Smooth muscle cell (in vitro differentiated cells): Measurements from ENCODE around the gene GFOD1. TPM values are rescaled to one million over a fixed set of nuclear protein-coding genes. Genes with fewer than 3 reads are reported as not detected.

Source experiments
- DNase-seq: peaks from one replicate; lab custom pipeline; 2025; ENCODE audit not compliant: unreplicated experiment; lab: John Stamatoyannopoulos, UW
- H2AFZ ChIP-seq: fragments of 200-600 bp; sonication (generic); 2 replicates; pipeline ENCODE4 v1.6.0; 2016; ENCODE audit warnings: antibody characterized with exemption, low read depth, mild to moderate bottlenecking
- H3F3A ChIP-seq: fragments of 200-600 bp; sonication (generic); 2 replicates; pipeline ENCODE4 v1.6.0; 2017; ENCODE audit warnings: antibody characterized with exemption, low read depth
- H3K27ac ChIP-seq: fragments of 200-600 bp; sonication (generic); 2 replicates; pipeline ENCODE4 v1.5.1; 2016; ENCODE audit warnings: low read depth, mild to moderate bottlenecking
- H3K27me3 ChIP-seq: fragments of 200-600 bp; sonication (generic); 2 replicates; pipeline ENCODE4 v1.6.1; 2016; ENCODE audit warnings: low read depth, mild to moderate bottlenecking
- H3K36me3 ChIP-seq: fragments of 200-600 bp; sonication (generic); 2 replicates; pipeline ENCODE4 v1.5.1; 2016; ENCODE audit warnings: low read depth
- H3K4me1 ChIP-seq: fragments of 200-600 bp; sonication (generic); 2 replicates; pipeline ENCODE4 v1.5.1; 2016; ENCODE audit warnings: low read depth
- H3K4me2 ChIP-seq: fragments of 200-600 bp; sonication (generic); 2 replicates; pipeline ENCODE4 v1.6.0; 2016; ENCODE audit warnings: mild to moderate bottlenecking
- H3K4me3 ChIP-seq: fragments of 200-600 bp; sonication (generic); 2 replicates; pipeline ENCODE4 v1.5.1; 2016; ENCODE audit warnings: mild to moderate bottlenecking
- H3K79me2 ChIP-seq: fragments of 200-600 bp; sonication (generic); 2 replicates; pipeline ENCODE4 v1.6.0; 2016; ENCODE audit warnings: low read depth, mild to moderate bottlenecking
- H3K9ac ChIP-seq: fragments of 200-600 bp; sonication (generic); 2 replicates; pipeline ENCODE4 v1.6.0; 2016; ENCODE audit warnings: low read depth
- H3K9me3 ChIP-seq: fragments of 200-600 bp; sonication (generic); replicated peaks from 2 replicates; pipeline ENCODE4 v1.5.1; 2016; ENCODE audit warnings: low read depth
- H4K20me1 ChIP-seq: fragments of 200-600 bp; sonication (generic); 2 replicates; pipeline ENCODE4 v1.6.0; 2016; ENCODE audit warnings: low read depth
- CTCF ChIP-seq: fragments of 200-600 bp; sonication (generic); IDR thresholded peaks from 2 replicates; pipeline ENCODE4 v1.5.1; 2017; ENCODE audit warnings: borderline replicate concordance, mild to moderate bottlenecking, antibody characterized with exemption; ENCODE audit not compliant: insufficient read depth, poor library complexity, severe bottlenecking
- WGBS: methylation state at CpG from one replicate; pipeline ENCODE4 v1.1.7; 2016; ENCODE audit warnings: low lambda C conversion rate; 5-methylcytosine and 5-hydroxymethylcytosine counted together
- polyA plus RNA-seq: library from polyadenylated mRNA; unstranded; fragments of >200 nt; fragmentation: Nextera tagmentation; extraction: Ambion mirVana; gene quantifications from 2 replicates; pipeline ENCODE4 v1.2.1, GENCODE V29; 2016
- total RNA-seq: library from RNA; depleted of rRNA; stranded (reverse); fragments of >200 nt; gene quantifications from 2 replicates; pipeline ENCODE4 v1.2.3, GENCODE V29; 2014

The GFOD1 gene
- total and polyA plus RNA-seq, 2 experiments from 2014 or later, result 9.6 to 14.0 TPM

GRCh38 chr6:13311155-13311554 is 176.2 kb downstream of the GFOD1 start:
- no peak overlapping the region for H3K4me3 ChIP-seq
- no peak for DNase-seq
- H3F3A ChIP-seq, result no peaks in the 10 kb centered on the region
- no peaks in the 10 kb centered on the region for H3K9me3 ChIP-seq
- no peaks in the 10 kb centered on the region for H4K20me1 ChIP-seq
- no peaks in the 10 kb centered on the region for H3K79me2 ChIP-seq
- no peaks in the 10 kb centered on the region for H3K27me3 ChIP-seq
- peaks cover 13% of the 10 kb centered on the region for H3K36me3 ChIP-seq
- no peak overlapping the region for H2AFZ ChIP-seq
- no peak overlapping the region for H3K27ac ChIP-seq
- WGBS, result 40% methylated on average over 1 of the region's 1 CpG
- no peak overlapping the region for H3K9ac ChIP-seq
- no peak overlapping the region for H3K4me2 ChIP-seq
- H3K4me1 ChIP-seq, result no peaks in the 10 kb centered on the region
- no peak for TF ChIP-seq CTCF

GRCh38 chr6:13308332-13308731 is 179.1 kb downstream of the GFOD1 start:
- no peak overlapping the region for H3K4me2 ChIP-seq
- H3K9ac ChIP-seq, result no peak overlapping the region
- H3K36me3 ChIP-seq, result peaks cover 5% of the 10 kb centered on the region
- H4K20me1 ChIP-seq, result no peaks in the 10 kb centered on the region
- no peak overlapping the region for H3K27ac ChIP-seq
- 95% methylated on average over 1 of the region's 1 CpG for WGBS
- H3K4me1 ChIP-seq, result peaks cover 11% of the 10 kb centered on the region
- H3K79me2 ChIP-seq, result no peaks in the 10 kb centered on the region
- no peak for DNase-seq
- no peaks in the 10 kb centered on the region for H3K9me3 ChIP-seq
- H3F3A ChIP-seq, result peaks cover 3% of the 10 kb centered on the region
- H3K4me3 ChIP-seq, result no peak overlapping the region
- no peak for TF ChIP-seq CTCF
- H2AFZ ChIP-seq, result no peak overlapping the region
- no peaks in the 10 kb centered on the region for H3K27me3 ChIP-seq

Other genes with a start within 250 kb of the GFOD1 start
- gene TBC1D7, start 159.1 kb downstream of the GFOD1 start, total RNA-seq, result 19.6 and 21.1 TPM in 2 replicates
- 29.5 and 39.6 TPM in 2 replicates for gene TBC1D7, start 159.1 kb downstream of the GFOD1 start, polyA plus RNA-seq
- gene SIRT5, start 87.0 kb upstream of the GFOD1 start, total RNA-seq, result 5.2 and 5.8 TPM in 2 replicates
- gene SIRT5, start 87.0 kb upstream of the GFOD1 start, polyA plus RNA-seq, result 5.5 and 5.8 TPM in 2 replicates
- gene NOL7, start 127.7 kb upstream of the GFOD1 start, total RNA-seq, result 97.3 and 120 TPM in 2 replicates
- 104 and 132 TPM in 2 replicates for gene NOL7, start 127.7 kb upstream of the GFOD1 start, polyA plus RNA-seq
- gene RANBP9, start 224.2 kb upstream of the GFOD1 start, total RNA-seq, result 40.9 and 50.3 TPM in 2 replicates
- gene RANBP9, start 224.2 kb upstream of the GFOD1 start, polyA plus RNA-seq, result 26.9 and 29.5 TPM in 2 replicates